K562 (cell line): ENCODE data around the gene USP2. TPM values are rescaled to one million over a fixed set of nuclear protein-coding genes. Genes with fewer than 3 reads are reported as not detected.

Source experiments
- ATAC-seq: fragments of 200-7000 bp; cut with Tn5 transposase; 3 replicates; pipeline ENCODE4 v1.9.1; 2020; ENCODE audit warnings: moderate library complexity
- BruUV-seq: library from RNA; stranded (reverse); fragments of 400-500 nt; replicated peaks from 2 replicates; lab custom pipeline; 2021; lab: Mats Ljungman, UMichigan
- CTCF ChIA-PET: fragments of 300-600 bp; formaldehyde crosslinking; extraction: SDS; loops from one replicate; lab custom pipeline; 2021; ENCODE audit warnings: low intra/inter-chr PET ratio; lab: Yijun Ruan, JAX
- POLR2A ChIA-PET: fragments of 300-600, 350-650 bp; sonication (Branson Sonifier 250); formaldehyde crosslinking; extraction: SDS; loops from one replicate; lab custom pipeline; 2021; ENCODE audit warnings: antibody characterized with exemption, inconsistent platforms; lab: Yijun Ruan, JAX
- DNase-seq, 4 experiments: peaks; one replicate each; pipeline versions ENCODE4 v3.0.0 to v3.0.0-alpha.2; 2011 to 2018; ENCODE audit warnings: low spot score in 3 of 4, mixed read lengths in 3 of 4; ENCODE audit errors: extremely low read depth in 1 of 4
- FAIRE-seq: peaks from 2 replicates; lab custom pipeline; 2011; peaks lifted over from hg19 to GRCh38; lab: Jason Lieb, UNC
- H2AFZ ChIP-seq: 2 replicates; pipeline ENCODE4 v1.6.0; 2011; ENCODE audit warnings: low read depth, low read length, control low read depth, inconsistent platforms
- H3K27ac ChIP-seq: fragments of 200-600 bp; 3 replicates; pipeline ENCODE4 v1.8.0; 2011; ENCODE audit warnings: low read depth, mild to moderate bottlenecking, control low read depth, inconsistent platforms, low read length, moderate library complexity, mixed read lengths; ENCODE audit errors: extremely low read depth
- H3K27me3 ChIP-seq, 2 experiments: fragments of 300-600 bp in 1 of 2; 2 replicates in 1 of 2; 3 replicates in 1 of 2; pipeline versions ENCODE4 v1.6.0 to v1.8.0; 2011; ENCODE audit warnings: inconsistent platforms in 2 of 2, low read length in 2 of 2, mild to moderate bottlenecking in 1 of 2, mixed read lengths in 1 of 2, moderate library complexity in 1 of 2; ENCODE audit not compliant: control insufficient read depth in 2 of 2, insufficient read depth in 2 of 2
- H3K36me3 ChIP-seq: fragments of 300-600 bp; 3 replicates; pipeline ENCODE4 v1.8.0; 2011; ENCODE audit warnings: mild to moderate bottlenecking, low read length, inconsistent platforms; ENCODE audit not compliant: control insufficient read depth, insufficient read depth
- H3K4me1 ChIP-seq, 2 experiments: fragments of 200-600 bp in 1 of 2; replicated peaks in 1 of 2; 2 replicates in 1 of 2; 3 replicates in 1 of 2; pipeline versions ENCODE4 v1.5.1 to v1.8.0; 2011; ENCODE audit warnings: inconsistent platforms in 2 of 2, low read length in 2 of 2, mild to moderate bottlenecking in 1 of 2, mixed read lengths in 1 of 2, moderate library complexity in 1 of 2; ENCODE audit not compliant: control insufficient read depth in 2 of 2, insufficient read depth in 2 of 2
- H3K4me2 ChIP-seq: 2 replicates; pipeline ENCODE4 v1.6.1; 2011; ENCODE audit warnings: low read length, control low read depth, inconsistent platforms, mixed read lengths; ENCODE audit not compliant: insufficient read depth
- H3K4me3 ChIP-seq: fragments of 200-600 bp; sonication (generic), shearing (Covaris generic); 2 replicates; pipeline ENCODE4 v1.5.1; 2016; ENCODE audit warnings: control low read depth, inconsistent platforms
- H3K79me2 ChIP-seq: fragments of 200-600 bp; 3 replicates; pipeline ENCODE4 v1.8.0; 2011; ENCODE audit warnings: low read length, inconsistent platforms; ENCODE audit not compliant: control insufficient read depth, insufficient read depth
- H3K9ac ChIP-seq, 2 experiments: 2 replicates each; pipeline versions ENCODE4 v1.6.0 to v1.6.1; 2011; ENCODE audit warnings: low read depth in 2 of 2, low read length in 2 of 2, control low read depth in 1 of 2, inconsistent platforms in 1 of 2, mild to moderate bottlenecking in 1 of 2, mixed read lengths in 1 of 2; ENCODE audit not compliant: insufficient read depth in 1 of 2
- H3K9me1 ChIP-seq: one replicate; pipeline ENCODE4 v1.6.0; 2011; ENCODE audit warnings: inconsistent platforms, mild to moderate bottlenecking, low read length, moderate library complexity; ENCODE audit not compliant: control insufficient read depth, insufficient read depth
- H3K9me3 ChIP-seq: replicated peaks from 2 replicates; pipeline ENCODE4 v1.5.1; 2011; ENCODE audit warnings: low read depth, low read length, inconsistent platforms; ENCODE audit not compliant: control insufficient read depth, insufficient read depth
- H4K20me1 ChIP-seq: replicated peaks from 2 replicates; pipeline ENCODE4 v1.6.1; 2011; ENCODE audit warnings: low read length, inconsistent platforms, mixed read lengths; ENCODE audit not compliant: control insufficient read depth, insufficient read depth
- ATF7 ChIP-seq: fragments of 450-650 bp; IDR thresholded peaks from 2 replicates; pipeline ENCODE4 v1.7.1; 2014; ENCODE audit warnings: mild to moderate bottlenecking, moderate library complexity
- FOS ChIP-seq: IDR thresholded peaks from 3 replicates; pipeline ENCODE4 v1.6.1; 2011; ENCODE audit not compliant: insufficient read length; ENCODE audit errors: extremely low read depth
- FOXJ2 ChIP-seq: fragments of 200-800 bp; sonication (Bioruptor generic); IDR thresholded peaks from 2 replicates; pipeline ENCODE4 v1.6.1; 2016; ENCODE audit warnings: missing genetic modification characterization, missing compliant biosample characterization
- IFI16 ChIP-seq: fragments of 250-450 bp; sonication (Bioruptor Pico); IDR thresholded peaks from 2 replicates; pipeline ENCODE4 v2.1.2; 2022; ENCODE audit warnings: mild to moderate bottlenecking, inconsistent platforms
- ILF3 ChIP-seq: fragments of 450-650 bp; IDR thresholded peaks from 2 replicates; pipeline ENCODE4 v1.6.1; 2018; ENCODE audit warnings: antibody characterized with exemption, mild to moderate bottlenecking, moderate library complexity, borderline replicate concordance
- IRF2 ChIP-seq: sonication (generic); formaldehyde crosslinking; IDR thresholded peaks from 2 replicates; pipeline ENCODE4 v1.8.1; 2022; ENCODE audit warnings: mild to moderate bottlenecking, missing genetic modification reagents
- LCOR ChIP-seq: sonication (generic); formaldehyde crosslinking; IDR thresholded peaks from 2 replicates; pipeline ENCODE4 v1.8.0; 2022; ENCODE audit warnings: mild to moderate bottlenecking, missing genetic modification reagents
- NCOA1 ChIP-seq: fragments of 450-650 bp; IDR thresholded peaks from 2 replicates; pipeline ENCODE4 v1.6.1; 2016; ENCODE audit warnings: low read depth
- PCBP2 ChIP-seq: fragments of 200-400 bp; formaldehyde crosslinking; IDR thresholded peaks from 2 replicates; pipeline ENCODE4 v1.6.1; 2018; ENCODE audit warnings: low read length, low read depth, mild to moderate bottlenecking, moderate library complexity; ENCODE audit not compliant: poor library complexity, severe bottlenecking
- SRSF7 ChIP-seq: fragments of 200-400 bp; formaldehyde crosslinking; optimal IDR thresholded peaks from 2 replicates; pipeline ENCODE3; 2017; ENCODE audit warnings: mild to moderate bottlenecking, low read depth, low read length
- TBP ChIP-seq: optimal IDR thresholded peaks from 2 replicates; pipeline ENCODE3; 2011; ENCODE audit warnings: low read depth, low read length, improper control_type of control experiment
- XRCC5 ChIP-seq: fragments of 200-400 bp; formaldehyde crosslinking; IDR thresholded peaks from 2 replicates; pipeline ENCODE4 v1.6.1; 2017; ENCODE audit warnings: low read depth, mild to moderate bottlenecking, low read length
- ZBED1 ChIP-seq: IDR thresholded peaks from 2 replicates; pipeline ENCODE4 v1.6.1; 2014
- ZC3H8 ChIP-seq: fragments of 450-650 bp; IDR thresholded peaks from 2 replicates; pipeline ENCODE4 v1.6.1; 2017
- ZNF23 ChIP-seq: fragments of 250-450 bp; sonication (Bioruptor Pico); IDR thresholded peaks from 2 replicates; pipeline ENCODE4 v1.4.0; 2020; ENCODE audit warnings: mild to moderate bottlenecking
- ZNF232 ChIP-seq: sonication (generic); formaldehyde crosslinking; IDR thresholded peaks from 2 replicates; pipeline ENCODE4 v1.8.0; 2022; ENCODE audit warnings: mild to moderate bottlenecking, missing genetic modification reagents
- ZNF408 ChIP-seq: fragments of 250-450 bp; sonication (Bioruptor Pico); IDR thresholded peaks from 2 replicates; pipeline ENCODE4 v1.4.0; 2020; ENCODE audit warnings: low read depth, mild to moderate bottlenecking, moderate library complexity
- ZNF436 ChIP-seq: fragments of 250-450, 450-650 bp; sonication (Bioruptor Pico); formaldehyde crosslinking; IDR thresholded peaks from 2 replicates; pipeline ENCODE4 v1.7.0; 2020; ENCODE audit warnings: mild to moderate bottlenecking
- ZNF644 ChIP-seq: fragments of 200-800 bp; sonication (Bioruptor generic); IDR thresholded peaks from 2 replicates; pipeline ENCODE4 v1.6.1; 2016; ENCODE audit warnings: low read depth, missing genetic modification characterization, missing compliant biosample characterization
- ZNF695 ChIP-seq: fragments of 450-650 bp; formaldehyde crosslinking; IDR thresholded peaks from 2 replicates; pipeline ENCODE4 v1.4.0; 2020; ENCODE audit warnings: mild to moderate bottlenecking, moderate library complexity
- ZNF79 ChIP-seq: fragments of 250-450 bp; sonication (Bioruptor Pico); IDR thresholded peaks from 2 replicates; pipeline ENCODE4 v1.4.0; 2020; ENCODE audit warnings: low read depth, mild to moderate bottlenecking, moderate library complexity
- WGBS: fragments of 100-300 bp; shearing (Covaris generic); methylation state at CpG from one replicate; pipeline ENCODE4 v1.1.6; 2016; ENCODE audit warnings: low coverage, mixed read lengths; ENCODE audit not compliant: insufficient coverage; ENCODE audit errors: missing lambda C conversion rate; 5-methylcytosine and 5-hydroxymethylcytosine counted together
- in situ Hi-C: fragments of 300-500 bp; cut with MboI; formaldehyde crosslinking; loops from 4 replicates; pipeline ENCODE4 v1.15.0; 2018; ENCODE audit warnings: inconsistent platforms, mixed read lengths
- intact Hi-C: fragments of 100-400 bp; cut with micrococcal nuclease; formaldehyde crosslinking; loops from 2 replicates; pipeline ENCODE4 v1.14.2; 2022
- polyA plus RNA-seq, 8 experiments: library from polyadenylated mRNA; depleted of rRNA in 4 of 8; stranded (reverse) in 5 of 8; unstranded in 3 of 8; fragments of >200 nt; fragmentation: Nextera tagmentation in 2 of 8; fragmentation: Illumina TruSeq in 1 of 8; extraction: Ambion mirVana in 2 of 8; extraction: Trizol in 1 of 8; gene quantifications; 2 replicates each; pipeline versions ENCODE4 v1.2.1 to v1.2.3, GENCODE V29; 2011 to 2014; ENCODE audit warnings: inconsistent platforms in 1 of 8, missing spikeins in 1 of 8
- total RNA-seq, 7 experiments: library from RNA; depleted of rRNA in 6 of 7; stranded (reverse); fragments of >200 nt in 6 of 7; fragmentation: Illumina TruSeq in 2 of 7; extraction: Trizol in 2 of 7; gene quantifications; 2 replicates each; pipeline versions ENCODE4 v1.2.1 to v1.2.3, GENCODE V29; 2011 to 2021; ENCODE audit warnings: low replicate concordance in 1 of 7
- TF ChIP-seq, protein P1 (sequence below): fragments of 450-650 bp; formaldehyde crosslinking; IDR thresholded peaks from 2 replicates; pipeline ENCODE4 v1.4.0; 2020; ENCODE audit warnings: mild to moderate bottlenecking, moderate library complexity

The USP2 gene
- total and polyA plus RNA-seq, 9 of the 15 experiments (the other 6 are each of a cell fraction or from before 2014, with no cell fraction given), result 2.8 to 16.9 (median 3.9) TPM

DNA sequence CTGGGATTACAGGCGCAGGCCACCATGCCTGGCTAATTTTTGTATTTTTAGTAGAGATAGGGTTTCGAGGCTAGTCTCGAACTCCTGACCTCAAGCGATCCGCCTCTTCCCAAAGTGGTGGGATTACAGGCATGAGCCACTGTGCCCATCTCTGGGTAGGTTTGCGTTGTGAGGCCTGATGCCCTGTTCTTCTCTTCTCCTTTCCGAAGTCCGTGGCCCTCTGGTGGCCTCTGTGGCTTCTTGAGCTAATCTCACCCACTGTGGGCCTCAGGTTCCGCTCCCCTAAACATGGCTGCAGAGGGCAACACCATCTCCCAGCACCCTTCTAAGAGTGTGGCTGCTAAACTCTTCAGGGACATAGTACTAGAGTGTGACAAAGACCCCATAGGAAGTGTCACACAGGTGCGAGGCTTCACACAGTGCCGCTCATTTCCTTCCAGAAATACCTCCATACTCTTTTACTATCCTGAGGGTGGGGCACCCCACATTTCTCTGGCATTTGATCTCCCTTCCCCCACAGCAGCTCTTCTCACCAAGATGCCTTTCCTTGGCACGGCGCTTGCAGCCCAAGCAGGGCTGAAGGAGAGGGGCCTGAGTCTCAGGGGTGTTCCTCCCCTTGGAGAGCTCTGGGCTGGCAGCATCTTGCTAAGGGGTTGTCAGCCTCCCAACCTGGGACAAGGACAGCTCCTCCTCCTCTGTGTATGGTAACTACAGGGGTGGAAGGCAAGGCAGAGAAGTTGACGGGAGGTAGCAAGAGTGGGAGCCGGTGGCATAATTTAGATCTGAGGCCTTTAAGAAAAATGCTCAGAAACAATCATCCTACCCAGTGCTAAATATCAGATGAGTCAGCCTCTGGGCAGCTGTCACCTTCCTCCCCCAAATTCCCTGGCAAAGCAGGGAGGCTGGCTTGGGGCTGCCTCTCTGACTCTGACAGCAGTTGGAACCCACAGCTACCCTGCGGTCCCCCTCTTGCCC, 35.4 kb upstream of the USP2 start (continued):
- no peak for TF ChIP-seq ILF3
- no peak for TF ChIP-seq LCOR (CRISPR knock-in tag)
- TF ChIP-seq ZNF644 (tag), result no peak
- no peak for TF ChIP-seq XRCC5

DNA sequence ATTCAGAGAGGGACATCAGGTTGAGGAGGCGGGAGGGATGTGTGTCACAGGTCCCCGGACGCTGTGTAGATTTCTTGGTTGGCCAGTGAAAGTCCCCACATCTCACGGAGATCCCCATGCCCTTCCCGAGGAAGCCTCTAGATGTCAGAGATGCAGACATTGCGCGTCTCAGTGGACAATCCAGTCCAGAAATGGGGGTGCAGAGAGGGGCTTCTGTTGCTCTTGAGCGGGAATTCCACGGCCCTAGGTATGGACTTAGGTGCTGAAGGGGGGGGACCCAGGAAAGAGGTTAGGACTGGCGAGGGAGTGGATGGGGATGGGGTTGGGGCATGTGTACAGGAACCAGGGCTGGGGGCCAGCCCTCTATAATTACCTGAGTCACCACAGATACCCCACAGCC, 34.5 kb upstream of the USP2 start:
- intact Hi-C loops, result no loop called here
- Histone ChIP-seq H3K9me3 (no peaks in the 10 kb centered on the region), H3K36me3 (no peaks in the 10 kb centered on the region), H3K79me2 (no peaks in the 10 kb centered on the region), H3K9me1 (no peaks in the 10 kb centered on the region), H3K4me2 (no peak overlapping the region), H4K20me1 (0 out of 2 replicates have a peak, but pooled peaks cover 2% of the 10 kb centered on the region), H3K9ac (no peak overlapping the region), H3K4me3 (no peak overlapping the region), H3K27ac (no peak overlapping the region), H3K4me1 (no peaks in the 10 kb centered on the region), H2AFZ (no peak overlapping the region), H3K27me3 (0 out of 5 replicates have a peak, but pooled peaks cover 0 to 3% of the 10 kb centered on the region in 2 experiments)
- 54% methylated on average over 10 of the region's 10 CpGs for WGBS
- ChIA-PET CTCF (no interaction called here), POLR2A (interaction anchor here (0.6 kb wide), 3 partner anchors 41 to 309 kb away, joined by 3 to 4 read pairs (median 4); partner anchors contain the start of gene C2CD2L)
- no peak for ATAC-seq
- FAIRE-seq, result no peak
- in situ Hi-C loops, result no loop called here
- no TSS peak for BruUV-seq
- DNase-seq, result no peak
- TF ChIP-seq ZNF232 (no peak), ZNF23 (CRISPR knock-in tag) (no peak), ZNF695 (CRISPR knock-in tag) (no peak), ATF7 (no peak), ZNF436 (CRISPR knock-in tag) (no peak), ZC3H8 (no peak), PCBP2 (no peak), FOS (no peak), FOXJ2 (no peak), SRSF7 (no peak), ZBED1 (no peak), NCOA1 (no peak), ZNF79 (CRISPR knock-in tag) (no peak), IRF2 (CRISPR knock-in tag) (no peak), ZNF408 (CRISPR knock-in tag) (no peak), TBP (no peak), IFI16 (no peak)
- TF ChIP-seq, protein P1, sequence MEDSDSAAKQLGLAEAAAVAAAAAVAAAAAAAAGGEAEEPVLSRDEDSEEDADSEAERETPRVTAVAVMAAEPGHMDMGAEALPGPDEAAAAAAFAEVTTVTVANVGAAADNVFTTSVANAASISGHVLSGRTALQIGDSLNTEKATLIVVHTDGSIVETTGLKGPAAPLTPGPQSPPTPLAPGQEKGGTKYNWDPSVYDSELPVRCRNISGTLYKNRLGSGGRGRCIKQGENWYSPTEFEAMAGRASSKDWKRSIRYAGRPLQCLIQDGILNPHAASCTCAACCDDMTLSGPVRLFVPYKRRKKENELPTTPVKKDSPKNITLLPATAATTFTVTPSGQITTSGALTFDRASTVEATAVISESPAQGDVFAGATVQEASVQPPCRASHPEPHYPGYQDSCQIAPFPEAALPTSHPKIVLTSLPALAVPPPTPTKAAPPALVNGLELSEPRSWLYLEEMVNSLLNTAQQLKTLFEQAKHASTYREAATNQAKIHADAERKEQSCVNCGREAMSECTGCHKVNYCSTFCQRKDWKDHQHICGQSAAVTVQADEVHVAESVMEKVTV (CRISPR knock-in tag), result no peak
